ENCODE measurements around the gene GABPB2. TPM values are rescaled to one million over a fixed set of nuclear protein-coding genes. Genes with fewer than 3 reads are reported as not detected.

The GABPB2 gene
- polyA plus RNA-seq = 1 to 10 TPM; 4.2 to 6.3 TPM

DNA sequence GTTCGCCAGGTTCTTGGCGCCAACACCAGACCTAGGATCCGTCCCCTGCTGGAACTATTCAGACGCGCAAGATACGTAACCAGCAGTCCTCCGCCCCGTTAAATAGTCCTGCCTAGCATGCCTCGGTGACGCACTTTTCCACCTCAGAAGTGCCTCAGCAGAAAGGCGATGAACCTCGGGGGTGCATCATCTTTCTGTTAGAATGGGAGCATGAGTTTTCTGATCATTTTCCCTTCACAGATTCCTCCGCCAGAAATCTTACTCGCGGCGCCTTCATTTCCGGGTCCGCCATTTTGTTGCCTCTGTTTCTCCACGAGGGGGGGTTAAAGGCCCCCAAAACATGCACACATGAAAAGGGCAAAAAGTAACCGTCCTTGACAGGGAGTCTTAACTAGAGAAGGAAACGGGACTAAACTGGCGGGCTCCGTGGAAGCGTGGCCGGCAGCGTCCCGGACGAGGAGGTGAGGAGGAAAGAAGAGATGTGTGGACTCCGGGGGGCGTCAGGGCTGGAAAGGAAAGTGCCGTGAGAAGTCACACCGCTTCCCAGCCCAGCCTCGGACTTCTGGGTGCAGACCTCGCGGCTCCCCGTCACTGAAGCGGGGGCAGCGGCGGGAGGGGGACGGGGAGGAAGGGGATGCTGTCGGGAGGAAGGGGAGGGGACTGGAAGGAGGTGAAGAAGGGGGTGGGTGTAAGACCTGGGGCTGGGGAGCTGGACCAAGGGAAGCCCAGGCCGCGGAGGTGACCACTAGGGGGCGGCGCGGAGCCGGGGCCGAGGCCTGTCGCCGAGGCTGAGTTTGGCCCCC is at the start of gene GABPB2:
Gene GABPB2 (plus strand): TSS at position 288 of the 803 bp plus-strand sequence. CDS start 17,429 bp downstream, outside the sequence.
- H3K9me3 ChIP-seq (ENCODE audit: control insufficient read depth in 2 of 2, insufficient read depth in 1 of 2, low read depth in 1 of 2, low read length in 1 of 2) = no peaks in the 10 kb centered on the region
- peak within 1 kb of the TSS; percentile 99 to 100 for H3K27ac ChIP-seq (ENCODE audit: low read depth in 2 of 2, low read length in 1 of 2)
- peak within 1 kb of the TSS; percentile 88 to 93 for H3K4me3 ChIP-seq (ENCODE audit: low read depth in 1 of 2, low read length in 2 of 2)
- WGBS, 2 donors = 0 to 1% methylated on average over 42 to 50 of the region's 50 CpGs
- H3K36me3 ChIP-seq (ENCODE audit: control insufficient read depth in 2 of 2, insufficient read depth in 2 of 2, low read length in 1 of 2) = peaks cover 0 to 5% of the 10 kb centered on the region in 2 donors
- H3K27me3 ChIP-seq (ENCODE audit: control insufficient read depth in 1 of 2, insufficient read depth in 2 of 2, low read length in 2 of 2) = no peaks in the 10 kb centered on the region
- H3K4me1 ChIP-seq (ENCODE audit: control insufficient read depth in 2 of 2, insufficient read depth in 2 of 2, low read length in 1 of 2) = no peaks in the 10 kb centered on the region

GRCh38 chr1:151024540-151025146 is 45.9 kb upstream of the GABPB2 start:
- Histone ChIP-seq H3K36me3 (ENCODE audit: control insufficient read depth in 2 of 2, insufficient read depth in 2 of 2, low read length in 1 of 2) (peaks cover 0 to 9% of the 10 kb centered on the region in 2 donors), H3K27me3 (ENCODE audit: control insufficient read depth in 1 of 2, insufficient read depth in 2 of 2, low read length in 2 of 2) (no peaks in the 10 kb centered on the region), H3K27ac (ENCODE audit: low read depth in 2 of 2, low read length in 1 of 2) (peak overlapping the region in 1 of 2 donors; percentile 2), H3K4me3 (ENCODE audit: low read depth in 1 of 2, low read length in 2 of 2) (no peak overlapping the region), H3K9me3 (ENCODE audit: control insufficient read depth in 2 of 2, insufficient read depth in 1 of 2, low read depth in 1 of 2, low read length in 1 of 2) (no peaks in the 10 kb centered on the region), H3K4me1 (ENCODE audit: control insufficient read depth in 2 of 2, insufficient read depth in 2 of 2, low read length in 1 of 2) (no peaks in the 10 kb centered on the region)
- WGBS, 2 donors = 25 to 28% methylated on average over 6 of the region's 6 CpGs

DNA sequence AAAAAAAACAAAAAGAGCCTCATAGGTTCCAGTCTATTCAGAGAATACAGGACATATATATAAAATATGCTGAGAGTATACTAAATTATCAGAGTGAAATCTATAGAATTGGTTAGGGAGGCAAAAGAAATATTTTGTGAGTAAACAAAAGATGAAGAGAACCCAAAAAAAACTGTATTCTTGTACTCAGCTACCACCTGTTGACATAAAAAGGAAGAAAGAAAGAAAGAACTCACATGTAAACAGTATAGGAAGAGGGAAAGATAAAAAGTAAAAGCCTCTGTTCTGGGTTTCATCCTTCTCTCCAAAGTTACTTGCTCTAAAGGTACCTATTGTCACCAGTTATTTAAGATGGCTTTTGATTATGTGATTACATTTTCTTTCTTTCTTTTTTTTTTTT is 44.1 kb upstream of the GABPB2 start:
- Histone ChIP-seq H3K27me3 (ENCODE audit: control insufficient read depth in 1 of 2, insufficient read depth in 2 of 2, low read length in 2 of 2) (no peaks in the 10 kb centered on the region), H3K9me3 (ENCODE audit: control insufficient read depth in 2 of 2, insufficient read depth in 1 of 2, low read depth in 1 of 2, low read length in 1 of 2) (no peaks in the 10 kb centered on the region), H3K4me3 (ENCODE audit: low read depth in 1 of 2, low read length in 2 of 2) (no peak overlapping the region), H3K4me1 (ENCODE audit: control insufficient read depth in 2 of 2, insufficient read depth in 2 of 2, low read length in 1 of 2) (no peaks in the 10 kb centered on the region), H3K36me3 (ENCODE audit: control insufficient read depth in 2 of 2, insufficient read depth in 2 of 2, low read length in 1 of 2) (peaks cover 0 to 15% of the 10 kb centered on the region in 2 donors), H3K27ac (ENCODE audit: low read depth in 2 of 2, low read length in 1 of 2) (no peak overlapping the region)

DNA sequence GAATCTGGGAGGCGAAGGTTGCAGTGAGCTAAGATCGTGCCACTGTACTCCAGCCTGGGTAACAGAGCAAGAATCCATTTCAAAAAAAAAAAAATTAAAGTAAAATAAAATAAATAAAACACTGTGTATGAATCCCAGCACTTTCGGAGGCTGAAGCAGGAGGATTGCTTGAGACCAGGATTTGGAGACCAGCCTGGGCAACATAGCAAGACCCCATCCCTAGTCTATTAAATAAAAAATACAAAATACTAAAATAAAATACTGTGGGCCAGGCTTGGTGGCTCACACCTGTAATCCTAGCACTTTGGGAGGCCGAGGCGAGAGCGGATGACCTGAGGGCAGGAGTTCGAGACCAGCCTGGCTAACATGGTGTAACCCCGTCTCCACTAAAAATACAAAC is 38.4 kb upstream of the GABPB2 start:
- H3K9me3 ChIP-seq (ENCODE audit: control insufficient read depth in 2 of 2, insufficient read depth in 1 of 2, low read depth in 1 of 2, low read length in 1 of 2) = no peaks in the 10 kb centered on the region
- H3K27me3 ChIP-seq (ENCODE audit: control insufficient read depth in 1 of 2, insufficient read depth in 2 of 2, low read length in 2 of 2) = no peaks in the 10 kb centered on the region
- H3K4me1 ChIP-seq (ENCODE audit: control insufficient read depth in 2 of 2, insufficient read depth in 2 of 2, low read length in 1 of 2) = peaks cover 0 to 3% of the 10 kb centered on the region in 2 donors
- WGBS, 2 donors = 98% methylated on average over 8 of the region's 8 CpGs
- peaks cover 11 to 12% of the 10 kb centered on the region in 2 donors for H3K36me3 ChIP-seq (ENCODE audit: control insufficient read depth in 2 of 2, insufficient read depth in 2 of 2, low read length in 1 of 2)
- H3K4me3 ChIP-seq (ENCODE audit: low read depth in 1 of 2, low read length in 2 of 2) = no peak overlapping the region
- no peak overlapping the region for H3K27ac ChIP-seq (ENCODE audit: low read depth in 2 of 2, low read length in 1 of 2)

GRCh38 chr1:151035167-151035566 is 35.4 kb upstream of the GABPB2 start:
- Histone ChIP-seq H3K36me3 (ENCODE audit: control insufficient read depth in 2 of 2, insufficient read depth in 2 of 2, low read length in 1 of 2) (peaks cover 11 to 12% of the 10 kb centered on the region in 2 donors), H3K4me1 (ENCODE audit: control insufficient read depth in 2 of 2, insufficient read depth in 2 of 2, low read length in 1 of 2) (peaks cover 3 to 4% of the 10 kb centered on the region in 2 donors), H3K9me3 (ENCODE audit: control insufficient read depth in 2 of 2, insufficient read depth in 1 of 2, low read depth in 1 of 2, low read length in 1 of 2) (no peaks in the 10 kb centered on the region), H3K27ac (ENCODE audit: low read depth in 2 of 2, low read length in 1 of 2) (peak overlapping the region; percentile 65 to 85), H3K27me3 (ENCODE audit: control insufficient read depth in 1 of 2, insufficient read depth in 2 of 2, low read length in 2 of 2) (no peaks in the 10 kb centered on the region), H3K4me3 (ENCODE audit: low read depth in 1 of 2, low read length in 2 of 2) (no peak overlapping the region)
- 66 to 72% methylated on average over 3 of the region's 3 CpGs for WGBS, 2 donors

- WGBS, 2 donors = 33 to 50% methylated on average over 2 of the region's 2 CpGs
- Histone ChIP-seq H3K4me1 (ENCODE audit: control insufficient read depth in 2 of 2, insufficient read depth in 2 of 2, low read length in 1 of 2) (peaks cover 3 to 4% of the 10 kb centered on the region in 2 donors), H3K27ac (ENCODE audit: low read depth in 2 of 2, low read length in 1 of 2) (peak within 1 kb of the TSS; percentile 82 to 85), H3K4me3 (ENCODE audit: low read depth in 1 of 2, low read length in 2 of 2) (peak within 1 kb of the TSS; percentile 24 to 67), H3K36me3 (ENCODE audit: control insufficient read depth in 2 of 2, insufficient read depth in 2 of 2, low read length in 1 of 2) (peaks cover 6 to 11% of the 10 kb centered on the region in 2 donors), H3K9me3 (ENCODE audit: control insufficient read depth in 2 of 2, insufficient read depth in 1 of 2, low read depth in 1 of 2, low read length in 1 of 2) (no peaks in the 10 kb centered on the region), H3K27me3 (ENCODE audit: control insufficient read depth in 1 of 2, insufficient read depth in 2 of 2, low read length in 2 of 2) (no peaks in the 10 kb centered on the region)
Measured at GRCh38 chr1:151036356-151036755, 34.2 kb upstream of the GABPB2 start, which contains the start of gene BNIPL. BNIPL (plus strand) TSS chr1:151036586; CDS start chr1:151036726, 140 bp downstream.

DNA sequence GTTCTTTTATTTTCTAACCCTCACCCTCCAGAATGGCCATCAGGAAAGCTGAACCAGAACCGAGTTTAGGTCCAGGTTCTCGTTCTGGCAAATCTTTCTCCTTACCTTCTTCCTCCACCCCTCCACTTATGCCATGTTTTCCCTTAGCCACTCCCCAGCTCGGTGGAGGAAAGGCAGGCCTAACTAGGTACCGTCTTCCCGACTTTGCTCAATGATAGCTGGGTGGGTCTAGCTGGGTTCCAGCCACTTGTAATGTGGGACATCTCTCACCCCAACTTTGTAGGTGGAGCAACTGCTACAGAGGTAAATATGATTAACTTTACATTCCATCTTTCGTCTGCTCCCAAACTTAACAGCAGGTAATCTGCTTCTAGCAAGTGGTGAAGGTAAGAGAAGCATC is 33.5 kb upstream of the GABPB2 start:
- H3K9me3 ChIP-seq (ENCODE audit: control insufficient read depth in 2 of 2, insufficient read depth in 1 of 2, low read depth in 1 of 2, low read length in 1 of 2) = no peaks in the 10 kb centered on the region
- H3K27ac ChIP-seq (ENCODE audit: low read depth in 2 of 2, low read length in 1 of 2) = peak overlapping the region; percentile 82 to 83
- H3K27me3 ChIP-seq (ENCODE audit: control insufficient read depth in 1 of 2, insufficient read depth in 2 of 2, low read length in 2 of 2) = no peaks in the 10 kb centered on the region
- 51 to 60% methylated on average over 6 of the region's 6 CpGs for WGBS, 2 donors
- H3K4me1 ChIP-seq (ENCODE audit: control insufficient read depth in 2 of 2, insufficient read depth in 2 of 2, low read length in 1 of 2) = peaks cover 3 to 4% of the 10 kb centered on the region in 2 donors
- H3K4me3 ChIP-seq (ENCODE audit: low read depth in 1 of 2, low read length in 2 of 2) = peak overlapping the region; percentile 24 to 67
- peaks cover 6 to 11% of the 10 kb centered on the region in 2 donors for H3K36me3 ChIP-seq (ENCODE audit: control insufficient read depth in 2 of 2, insufficient read depth in 2 of 2, low read length in 1 of 2)

DNA sequence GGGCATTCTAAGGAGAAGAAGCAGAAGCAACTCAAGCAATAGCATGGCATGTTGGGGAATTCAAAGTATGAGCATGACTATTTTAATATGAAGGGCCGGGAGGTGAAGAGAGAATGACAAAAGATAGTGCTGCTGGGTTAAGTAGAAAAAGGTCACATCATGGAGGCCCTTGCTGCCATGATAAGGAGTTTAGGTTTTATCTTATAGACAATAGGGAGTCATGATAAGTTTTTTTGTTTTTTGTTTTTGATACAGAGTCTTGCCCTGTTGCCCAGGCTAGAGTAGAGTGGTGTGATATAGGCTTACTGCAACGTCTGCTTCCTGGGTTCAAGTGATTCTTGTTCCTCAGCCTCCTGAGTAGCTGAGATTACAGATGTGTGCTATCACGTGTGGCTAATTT is 31.0 kb upstream of the GABPB2 start:
- Histone ChIP-seq H3K36me3 (ENCODE audit: control insufficient read depth in 2 of 2, insufficient read depth in 2 of 2, low read length in 1 of 2) (peaks cover 3 to 12% of the 10 kb centered on the region in 2 donors), H3K4me1 (ENCODE audit: control insufficient read depth in 2 of 2, insufficient read depth in 2 of 2, low read length in 1 of 2) (peaks cover 3 to 4% of the 10 kb centered on the region in 2 donors), H3K27me3 (ENCODE audit: control insufficient read depth in 1 of 2, insufficient read depth in 2 of 2, low read length in 2 of 2) (no peaks in the 10 kb centered on the region), H3K27ac (ENCODE audit: low read depth in 2 of 2, low read length in 1 of 2) (no peak overlapping the region), H3K9me3 (ENCODE audit: control insufficient read depth in 2 of 2, insufficient read depth in 1 of 2, low read depth in 1 of 2, low read length in 1 of 2) (no peaks in the 10 kb centered on the region), H3K4me3 (ENCODE audit: low read depth in 1 of 2, low read length in 2 of 2) (no peak overlapping the region)
- WGBS, 2 donors = 92% methylated on average over 3 of the region's 3 CpGs

DNA sequence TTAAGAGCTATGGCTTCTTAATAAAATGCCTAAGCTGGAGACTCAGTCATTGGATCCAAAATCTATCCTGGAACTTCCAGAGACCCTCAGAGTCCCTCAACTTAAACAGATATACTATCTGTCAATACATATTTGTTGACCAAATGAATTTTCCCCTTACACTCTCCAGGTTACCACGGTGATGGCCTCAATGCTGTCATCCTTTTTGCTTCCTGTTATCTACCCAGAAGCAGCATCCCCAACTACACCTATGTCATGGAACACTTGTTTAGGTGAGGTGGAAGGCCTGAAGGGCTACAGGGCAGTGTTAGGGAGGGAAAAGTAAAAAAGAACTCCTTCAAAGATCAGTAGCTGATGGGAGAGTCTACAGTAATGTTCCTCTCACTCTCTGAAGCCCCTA is 27.4 kb upstream of the GABPB2 start:
- 91 to 92% methylated on average over 1 of the region's 1 CpG for WGBS, 2 donors
- peaks cover 0 to 13% of the 10 kb centered on the region in 2 donors for H3K36me3 ChIP-seq (ENCODE audit: control insufficient read depth in 2 of 2, insufficient read depth in 2 of 2, low read length in 1 of 2)
- no peaks in the 10 kb centered on the region for H3K9me3 ChIP-seq (ENCODE audit: control insufficient read depth in 2 of 2, insufficient read depth in 1 of 2, low read depth in 1 of 2, low read length in 1 of 2)
- H3K27ac ChIP-seq (ENCODE audit: low read depth in 2 of 2, low read length in 1 of 2) = no peak overlapping the region
- no peaks in the 10 kb centered on the region for H3K27me3 ChIP-seq (ENCODE audit: control insufficient read depth in 1 of 2, insufficient read depth in 2 of 2, low read length in 2 of 2)
- peaks cover 0 to 4% of the 10 kb centered on the region in 2 donors for H3K4me1 ChIP-seq (ENCODE audit: control insufficient read depth in 2 of 2, insufficient read depth in 2 of 2, low read length in 1 of 2)
- H3K4me3 ChIP-seq (ENCODE audit: low read depth in 1 of 2, low read length in 2 of 2) = no peak overlapping the region
